GM13977 (cell line): Measurements from ENCODE around the gene NCAPG2.
"Not testable (repeated sequence)": the region's sequence is repeated elsewhere in the genome, so short reads cannot be mapped to it uniquely, and the experiment has no call there.

Experiments
- DNase-seq: peaks from one replicate; pipeline ENCODE4 v3.0.0; 2012; ENCODE audit warnings: low spot score
- in situ Hi-C: fragments of 300-500 bp; cut with MboI; formaldehyde crosslinking; loops from one replicate; pipeline ENCODE4 v1.12.0; 2022; ENCODE audit warnings: low sequenced_read_pairs, low pct_unique_long_range_greater_than_20kb, mixed read lengths, inconsistent platforms; ENCODE audit not compliant: unreplicated experiment
- TF ChIP-seq, protein P1 (sequence below): IDR thresholded peaks from 2 replicates; pipeline ENCODE4 v1.5.1; 2012; ENCODE audit warnings: mild to moderate bottlenecking, control low read depth; ENCODE audit not compliant: insufficient read depth; ENCODE audit errors: extremely low read depth, missing control alignments

Gene NCAPG2

GRCh38 chr7:158702944-158703343 is 1.7 kb downstream of the NCAPG2 start:
- in situ Hi-C loops: no loop called here
- DNase-seq: no peak
- TF ChIP-seq, protein P1, sequence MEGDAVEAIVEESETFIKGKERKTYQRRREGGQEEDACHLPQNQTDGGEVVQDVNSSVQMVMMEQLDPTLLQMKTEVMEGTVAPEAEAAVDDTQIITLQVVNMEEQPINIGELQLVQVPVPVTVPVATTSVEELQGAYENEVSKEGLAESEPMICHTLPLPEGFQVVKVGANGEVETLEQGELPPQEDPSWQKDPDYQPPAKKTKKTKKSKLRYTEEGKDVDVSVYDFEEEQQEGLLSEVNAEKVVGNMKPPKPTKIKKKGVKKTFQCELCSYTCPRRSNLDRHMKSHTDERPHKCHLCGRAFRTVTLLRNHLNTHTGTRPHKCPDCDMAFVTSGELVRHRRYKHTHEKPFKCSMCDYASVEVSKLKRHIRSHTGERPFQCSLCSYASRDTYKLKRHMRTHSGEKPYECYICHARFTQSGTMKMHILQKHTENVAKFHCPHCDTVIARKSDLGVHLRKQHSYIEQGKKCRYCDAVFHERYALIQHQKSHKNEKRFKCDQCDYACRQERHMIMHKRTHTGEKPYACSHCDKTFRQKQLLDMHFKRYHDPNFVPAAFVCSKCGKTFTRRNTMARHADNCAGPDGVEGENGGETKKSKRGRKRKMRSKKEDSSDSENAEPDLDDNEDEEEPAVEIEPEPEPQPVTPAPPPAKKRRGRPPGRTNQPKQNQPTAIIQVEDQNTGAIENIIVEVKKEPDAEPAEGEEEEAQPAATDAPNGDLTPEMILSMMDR: no peak

DNA sequence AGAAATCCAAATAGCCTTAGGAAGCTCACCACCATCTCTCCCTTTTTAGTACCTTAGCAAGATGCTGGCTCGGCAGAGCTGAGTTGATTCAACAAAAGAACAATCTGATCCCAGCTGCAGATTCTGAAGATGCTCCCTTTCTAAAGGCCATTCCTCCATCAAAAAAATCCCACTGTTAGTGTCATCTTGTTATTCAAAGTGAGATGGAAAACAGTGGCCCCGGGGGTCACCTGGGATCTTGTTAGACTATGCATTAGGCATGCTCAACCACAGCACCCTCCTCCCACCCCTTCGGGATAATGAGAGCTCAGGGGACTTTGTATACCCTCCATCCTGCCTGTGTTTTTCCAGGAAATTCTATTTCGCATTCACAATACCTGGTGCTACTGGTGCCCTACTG is 2.4 kb downstream of the NCAPG2 start:
- in situ Hi-C loops: no loop called here
- no peak for DNase-seq
- TF ChIP-seq, protein P1: no peak

- in situ Hi-C loops: no loop called here
- no peak for DNase-seq
- TF ChIP-seq, protein P1: no peak
These were observed 4.6 kb downstream of the NCAPG2 start for GRCh38 chr7:158700008-158700407.

GRCh38 chr7:158699341-158699740 is 5.3 kb downstream of the NCAPG2 start:
- no peak for DNase-seq
- in situ Hi-C loops: no loop called here
- TF ChIP-seq, protein P1: no peak

GRCh38 chr7:158698657-158699195 is 5.9 kb downstream of the NCAPG2 start:
- in situ Hi-C loops: no loop called here
- TF ChIP-seq, protein P1: no peak
- DNase-seq: no peak

- in situ Hi-C loops, DNase-seq: not testable (repeated sequence)
These were observed 7.0 kb downstream of the NCAPG2 start for GRCh38 chr7:158697597-158697996.

- in situ Hi-C loops: no loop called here
- TF ChIP-seq, protein P1: peak; percentile 64
- DNase-seq: peak; percentile 49
These were observed 8.7 kb downstream of the NCAPG2 start for GRCh38 chr7:158695726-158696452.
